HG02884 (cell line): ENCODE measurements around the gene GTF3C1.

ENCODE experiments used
- ATAC-seq: cut with Tn5 transposase; IDR thresholded peaks from one replicate; pipeline ENCODE4 v1.9.1; 2021; ENCODE audit warnings: mild to moderate bottlenecking, moderate library complexity; ENCODE audit not compliant: unreplicated experiment

Gene GTF3C1

DNA sequence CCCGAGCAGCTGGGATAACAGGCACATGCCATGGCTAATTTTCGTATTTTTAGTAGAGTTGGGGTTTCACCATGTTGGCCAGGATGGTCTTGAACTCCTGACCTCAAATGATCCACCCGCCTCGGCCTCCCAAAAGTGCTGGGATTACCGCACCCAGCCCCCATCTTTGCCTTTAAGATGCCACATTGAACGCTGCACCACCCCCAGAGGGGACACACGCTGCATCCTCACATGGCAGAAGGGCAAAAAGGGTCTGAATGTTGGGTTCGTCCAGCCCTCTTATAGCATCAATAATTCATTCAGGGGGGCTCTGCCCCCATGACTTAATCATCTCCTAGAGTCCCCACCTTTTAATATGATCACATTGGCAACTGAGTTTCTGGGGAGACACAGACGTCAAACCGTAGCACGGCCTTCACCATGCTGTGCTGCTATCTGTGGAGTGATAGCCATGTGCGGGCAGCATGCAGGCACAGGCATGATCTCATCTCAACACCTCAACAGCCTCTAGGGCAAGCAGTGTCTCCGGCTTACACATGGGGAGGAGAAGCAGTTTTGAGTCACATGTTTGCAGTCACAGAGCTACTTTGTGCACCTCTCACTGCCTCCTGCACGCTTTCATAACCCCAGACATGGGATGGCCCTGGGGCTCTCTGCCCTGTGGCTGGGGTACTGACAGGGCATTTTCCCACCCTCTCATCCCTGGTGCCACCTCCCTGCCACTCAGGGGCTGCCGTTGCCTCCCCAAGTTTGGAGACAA, 117.8 kb downstream of the GTF3C1 start:
- ATAC-seq: no peak

DNA sequence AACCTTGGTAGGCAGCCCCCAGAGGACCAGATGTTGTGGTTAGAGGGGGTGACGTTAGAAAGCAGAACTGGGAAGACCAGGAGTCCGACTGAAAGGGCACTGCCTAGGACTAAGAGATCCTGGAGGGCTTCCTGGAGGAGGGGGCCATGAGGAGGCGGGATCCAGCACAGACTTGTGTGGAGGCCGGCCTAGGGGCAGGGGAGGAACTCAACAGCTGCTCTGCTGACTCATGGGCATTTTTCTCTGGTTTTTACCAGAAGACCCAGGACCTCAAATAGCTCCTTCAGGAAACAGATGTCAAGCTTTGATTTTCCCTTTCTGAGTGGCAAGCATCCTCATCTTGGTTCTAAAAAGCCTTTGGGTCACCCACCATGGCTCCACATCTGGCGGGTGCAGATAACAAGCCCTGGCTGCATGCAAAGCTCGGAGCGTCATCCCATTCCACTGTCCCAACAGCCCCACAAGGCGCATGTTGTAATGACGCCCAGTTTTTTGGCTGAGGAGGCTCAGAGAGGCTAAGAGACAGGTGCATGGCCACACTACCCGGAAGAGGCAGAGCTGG, 118.7 kb downstream of the GTF3C1 start:
- ATAC-seq: peak; percentile 35

DNA sequence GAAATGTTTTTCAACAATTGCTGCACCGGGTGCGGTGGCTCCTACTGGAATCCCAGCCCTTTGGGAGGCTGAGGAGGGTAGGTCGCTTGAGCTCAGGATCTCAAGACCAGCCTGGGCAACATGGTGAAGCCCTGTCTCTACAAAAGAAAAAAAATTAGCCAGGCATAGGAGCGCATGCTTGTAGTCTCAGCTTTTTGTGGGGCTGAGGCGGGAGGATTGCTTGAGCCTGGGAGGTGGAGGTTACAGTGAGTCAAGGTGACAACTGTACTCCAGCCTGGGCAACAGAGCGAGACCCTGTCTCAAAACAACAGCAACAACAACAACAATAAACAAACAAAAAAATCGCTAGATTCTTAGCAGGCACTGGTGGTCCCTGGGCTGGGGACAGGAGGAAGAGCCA, 119.2 kb downstream of the GTF3C1 start:
- no peak for ATAC-seq

DNA sequence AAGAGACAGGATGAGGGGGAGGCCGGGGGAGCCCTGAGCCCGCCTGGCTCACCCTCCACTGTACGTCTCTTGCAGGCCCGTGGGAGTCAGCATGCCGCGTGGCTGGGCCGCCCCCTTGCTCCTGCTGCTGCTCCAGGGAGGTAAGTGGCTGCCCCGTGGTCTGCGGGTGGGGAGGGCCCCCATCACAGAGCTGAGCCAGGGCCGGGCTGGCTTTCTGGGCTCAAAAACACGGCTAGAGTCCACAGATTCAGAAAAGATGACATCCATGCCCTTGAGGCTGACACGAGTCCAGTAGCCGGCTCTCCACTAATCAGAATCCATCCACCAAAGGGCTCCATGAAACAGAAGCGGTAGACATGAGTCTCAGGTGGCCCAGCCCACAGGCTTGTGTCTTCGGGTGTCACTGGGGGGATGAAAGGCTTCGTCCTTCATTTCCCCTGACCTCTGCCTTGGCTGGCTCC, 119.7 kb downstream of the GTF3C1 start:
- ATAC-seq: no peak

DNA sequence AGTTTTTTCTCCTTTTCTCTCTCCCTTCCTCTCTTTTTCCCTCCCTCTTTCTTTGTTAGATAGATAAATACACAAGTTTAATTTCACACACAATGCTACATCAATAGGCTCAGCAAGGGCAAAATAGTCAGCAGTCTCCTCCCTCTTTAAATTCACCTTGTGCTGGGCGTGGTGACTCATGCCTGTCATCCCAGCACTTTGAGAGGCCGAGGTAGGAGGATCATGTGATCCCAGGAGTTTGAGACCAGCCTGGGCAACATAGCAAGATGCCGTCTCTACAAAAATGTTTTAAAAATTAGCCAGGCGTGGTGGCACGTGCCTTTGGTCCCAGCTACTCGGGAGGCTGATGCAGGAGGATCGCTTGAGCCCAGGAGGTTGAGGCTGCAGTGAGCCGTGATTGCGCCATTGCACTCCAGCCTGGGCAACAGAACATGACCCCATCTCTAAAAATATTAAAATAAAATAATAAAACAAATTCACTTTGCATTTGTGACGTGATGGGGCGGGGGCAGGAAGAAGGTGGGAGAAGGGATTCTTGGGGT, 120.3 kb downstream of the GTF3C1 start:
- ATAC-seq: no peak

DNA sequence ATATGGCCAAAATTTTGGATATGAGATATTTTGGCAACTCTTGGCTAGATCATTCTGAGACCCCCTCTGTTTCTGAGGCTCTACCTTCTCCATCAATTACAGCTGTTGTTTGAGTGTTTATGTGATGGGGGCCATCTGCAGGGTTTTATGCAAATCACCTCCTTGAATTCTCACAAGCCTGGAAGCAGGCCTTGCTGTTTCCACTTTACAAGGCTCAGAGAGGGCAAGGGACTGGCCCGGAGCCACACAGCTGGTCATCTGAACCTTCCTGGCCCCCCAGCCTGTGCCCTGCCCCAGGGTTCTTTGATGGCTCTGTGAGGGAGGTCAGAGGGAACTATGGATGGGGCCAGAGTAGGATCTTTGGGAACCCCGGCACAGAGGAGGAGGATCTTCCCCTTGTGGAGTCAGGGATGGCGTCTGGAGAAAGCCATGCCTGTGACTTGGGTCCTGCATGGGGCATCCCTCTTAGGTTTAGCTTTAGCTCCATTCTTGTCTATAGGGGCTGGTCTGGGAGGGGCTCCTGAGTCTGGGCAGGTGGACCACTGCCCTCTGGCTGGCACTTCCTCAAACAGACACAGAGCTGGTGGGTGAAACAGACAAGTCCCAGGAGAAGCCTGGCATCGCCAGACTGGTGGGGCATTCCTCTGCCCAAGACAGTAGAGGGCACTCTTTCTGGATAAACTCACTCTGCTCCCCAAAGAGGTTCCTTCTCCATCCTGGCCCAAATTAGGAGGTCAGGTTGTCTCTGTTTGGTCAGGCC, 121.5 kb downstream of the GTF3C1 start:
- no peak for ATAC-seq

DNA sequence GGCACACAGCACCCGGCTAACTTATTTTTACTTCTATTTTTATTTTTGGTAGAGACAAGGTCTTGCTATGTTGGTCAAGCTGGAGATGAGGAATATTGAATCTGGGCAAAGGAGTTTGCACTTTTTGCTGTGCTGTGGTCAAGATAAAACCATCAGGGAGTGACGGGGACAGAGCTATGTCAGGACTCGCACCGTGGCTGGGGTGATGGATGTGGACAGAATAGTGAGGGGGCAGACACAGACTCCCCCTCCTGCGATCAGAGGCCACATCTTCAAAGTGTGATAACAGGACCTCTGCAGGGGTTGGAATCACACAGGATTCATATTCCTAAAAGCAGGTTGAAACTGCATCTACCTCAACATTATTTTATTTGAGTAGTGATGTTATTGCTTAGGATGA, 122.2 kb downstream of the GTF3C1 start:
- no peak for ATAC-seq

DNA sequence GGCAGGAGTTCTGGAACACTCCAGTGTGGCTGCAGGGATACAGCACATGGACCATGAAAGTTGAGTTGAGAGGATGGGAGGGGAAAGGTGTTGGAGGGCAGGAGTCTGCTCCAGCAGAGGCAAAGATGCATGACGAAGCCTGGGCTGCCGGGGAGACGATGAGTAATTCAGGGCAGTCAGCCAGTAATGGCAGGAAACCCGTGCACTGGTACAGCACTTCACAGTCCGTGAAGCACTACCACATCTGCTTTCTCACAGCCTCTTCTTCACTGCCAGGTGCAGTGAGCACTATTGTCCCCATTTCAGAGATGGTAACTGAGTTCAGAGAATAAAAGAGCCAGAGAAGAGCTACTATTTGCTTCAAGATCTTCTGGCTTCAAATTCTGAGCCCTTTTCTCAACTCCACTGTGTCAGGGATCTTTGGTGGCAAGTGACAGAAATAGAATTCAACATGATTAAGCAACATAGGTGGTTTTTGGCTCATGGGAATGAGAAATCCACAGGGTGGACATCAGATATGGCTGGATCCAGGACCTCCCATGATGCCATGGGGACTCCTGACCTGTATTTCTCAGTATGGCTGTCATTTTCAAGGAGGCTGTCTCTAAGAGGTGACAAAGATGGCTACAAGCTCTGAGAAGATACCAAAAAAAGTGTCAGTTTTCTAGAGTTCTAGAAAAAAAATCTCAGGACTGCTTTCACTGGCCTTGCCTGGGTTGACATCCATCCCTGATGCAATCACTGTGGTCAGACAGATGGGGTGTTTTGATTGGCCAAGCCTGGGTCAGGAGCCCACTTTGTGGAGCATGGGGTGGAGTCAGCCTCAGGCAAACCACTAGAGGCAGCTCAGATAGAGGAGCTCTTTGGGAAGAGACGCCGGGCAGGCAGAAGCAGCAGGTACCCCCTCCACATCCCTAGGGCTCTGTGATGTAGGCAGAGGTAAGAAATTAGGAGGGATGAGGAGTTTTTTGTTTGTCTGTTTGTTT, 123.0 kb downstream of the GTF3C1 start:
- ATAC-seq: peak; percentile 78

DNA sequence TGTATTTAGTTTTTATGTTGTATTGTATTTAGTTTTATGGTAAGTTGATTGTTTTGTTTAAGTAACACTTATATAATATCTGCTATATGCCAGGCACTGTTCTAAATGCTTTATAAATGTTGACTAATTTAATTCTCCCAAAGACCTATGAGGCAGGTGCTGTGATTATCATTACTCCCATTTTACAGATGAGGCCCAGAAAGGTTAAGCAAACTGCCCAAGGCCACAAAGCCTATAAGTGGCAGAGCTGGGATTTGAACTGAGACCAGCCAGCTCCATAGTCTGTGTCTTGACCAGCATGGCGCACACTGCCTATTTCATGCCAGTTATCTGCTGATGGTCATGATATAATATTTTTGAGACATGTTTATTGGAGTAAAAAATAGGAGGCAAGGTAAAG, 123.8 kb downstream of the GTF3C1 start:
- ATAC-seq: no peak

DNA sequence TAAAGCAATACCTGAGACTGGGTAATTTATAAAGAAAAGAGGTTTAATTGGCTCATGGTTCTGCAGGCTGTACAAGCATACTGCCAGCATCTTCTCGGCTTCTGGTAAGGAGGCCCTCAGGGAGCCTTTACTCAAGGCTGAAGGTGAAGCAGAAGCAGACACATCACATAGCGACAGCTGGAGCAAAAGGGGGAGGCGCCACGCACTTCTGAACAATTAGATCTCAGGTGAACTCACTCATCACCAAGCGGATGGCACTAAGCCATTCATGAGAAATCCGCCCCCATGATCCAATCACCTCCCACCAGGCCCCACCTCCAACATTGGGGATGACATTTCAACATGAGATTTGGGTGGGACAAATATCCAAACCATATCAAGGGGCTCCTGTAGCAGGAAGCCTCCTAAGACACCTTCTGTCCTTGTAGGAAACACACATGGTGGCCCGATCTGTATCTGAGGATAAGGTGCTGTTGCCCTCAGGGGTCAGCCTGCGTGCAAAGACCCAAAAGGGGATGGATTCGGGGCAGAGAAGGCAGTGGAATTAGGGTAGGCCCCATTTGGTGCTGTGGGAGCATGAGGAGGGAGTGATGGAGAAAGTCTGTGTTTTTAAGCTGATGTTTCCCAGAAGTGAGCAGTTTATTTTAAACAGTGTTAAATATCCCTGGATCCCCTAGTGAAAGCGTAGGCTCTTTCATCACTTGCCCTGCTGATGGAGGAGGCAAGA, 124.8 kb downstream of the GTF3C1 start:
- no peak for ATAC-seq

DNA sequence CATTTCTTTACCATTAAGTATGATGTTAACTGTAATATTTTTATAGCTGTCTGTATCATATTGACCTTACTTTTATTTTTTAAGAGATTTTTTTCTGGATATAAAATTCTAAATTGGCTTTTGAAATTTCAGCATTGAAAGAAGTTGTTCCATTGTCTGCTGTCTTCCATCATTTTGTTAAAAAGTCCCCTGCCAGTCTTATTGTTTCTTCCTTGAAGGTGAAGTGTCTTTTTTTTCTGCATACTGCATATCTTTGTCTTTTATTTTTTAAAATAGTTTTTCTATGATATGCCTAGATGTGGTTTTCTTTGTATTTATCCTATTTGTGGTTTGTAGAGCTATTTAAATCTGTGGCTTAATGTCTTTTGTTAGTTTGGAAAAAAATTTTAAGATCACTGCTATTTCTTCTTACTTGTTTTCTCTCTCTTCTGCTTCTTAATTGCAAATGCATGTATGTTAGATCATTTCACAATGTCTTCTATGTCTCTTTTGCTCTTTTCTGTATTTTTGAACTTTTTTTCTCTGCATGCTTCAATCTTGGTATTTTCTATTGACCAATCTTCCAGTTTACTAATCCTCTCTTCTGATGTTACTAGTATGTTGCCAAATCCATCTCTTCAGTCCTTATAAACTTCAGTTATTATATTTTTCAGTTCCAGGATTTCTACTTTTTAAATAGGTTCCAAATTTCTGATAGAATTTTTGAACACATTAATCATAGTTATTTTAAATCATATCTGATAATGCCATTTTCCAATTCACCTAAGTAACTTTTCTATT, 127.6 kb downstream of the GTF3C1 start:
- ATAC-seq: no peak

DNA sequence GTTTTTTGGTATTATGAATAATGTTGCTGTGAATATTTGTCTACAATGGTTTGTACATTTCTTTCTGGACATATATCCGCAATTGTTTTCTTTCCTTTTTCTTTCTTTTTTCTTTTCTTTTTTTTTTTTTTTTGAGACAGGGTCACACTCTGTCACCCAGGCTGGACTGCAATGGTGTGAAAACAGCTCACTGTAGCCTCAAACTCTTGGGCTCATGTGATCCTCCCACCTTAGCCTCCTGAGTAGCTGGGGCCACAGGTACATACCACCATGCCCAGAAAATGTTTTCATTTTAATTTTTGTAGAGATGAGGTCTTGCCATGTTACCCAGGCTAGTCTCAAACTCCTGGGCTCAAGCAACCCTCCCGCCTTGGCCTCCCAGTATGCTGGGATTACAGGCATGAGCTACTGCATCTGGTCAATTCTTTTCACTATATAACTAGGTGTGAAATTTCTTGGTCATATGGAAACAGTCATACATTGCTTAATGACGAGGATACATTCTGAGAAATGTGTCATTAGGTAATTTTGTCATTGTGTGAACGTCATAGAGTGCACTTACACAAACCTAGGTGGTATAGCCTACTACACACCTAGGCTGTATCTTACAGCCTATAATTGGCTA, 132.6 kb downstream of the GTF3C1 start:
- ATAC-seq: no peak

DNA sequence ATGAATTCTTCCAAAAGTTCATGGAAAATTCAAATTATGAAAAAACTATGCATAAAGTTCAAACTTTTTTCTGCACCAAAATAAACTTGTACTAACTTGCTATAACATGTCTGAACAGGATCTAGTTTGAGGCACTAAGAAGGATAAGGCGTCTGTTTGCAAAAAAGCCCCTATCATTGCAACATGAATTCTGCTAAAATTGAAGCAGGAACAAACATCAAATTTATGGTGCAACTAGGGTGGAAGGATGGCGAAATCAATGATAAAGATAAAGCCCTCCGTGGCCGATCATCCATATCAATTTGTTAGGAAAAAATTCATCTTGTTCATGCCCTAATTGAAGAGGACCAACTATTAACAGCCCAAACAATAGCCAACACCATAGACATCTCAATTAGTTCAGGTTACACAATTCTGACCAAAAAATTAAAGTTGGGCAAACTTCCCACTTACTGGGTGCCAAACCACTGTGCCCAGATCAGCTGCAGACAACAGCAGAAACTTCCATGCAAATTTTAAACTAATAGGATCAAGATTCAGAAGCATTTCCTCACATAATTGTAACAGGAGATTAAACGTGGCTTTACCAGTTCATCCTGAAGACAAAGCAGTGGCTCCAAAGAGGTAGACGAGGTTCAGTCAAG, 134.8 kb downstream of the GTF3C1 start:
- no peak for ATAC-seq

DNA sequence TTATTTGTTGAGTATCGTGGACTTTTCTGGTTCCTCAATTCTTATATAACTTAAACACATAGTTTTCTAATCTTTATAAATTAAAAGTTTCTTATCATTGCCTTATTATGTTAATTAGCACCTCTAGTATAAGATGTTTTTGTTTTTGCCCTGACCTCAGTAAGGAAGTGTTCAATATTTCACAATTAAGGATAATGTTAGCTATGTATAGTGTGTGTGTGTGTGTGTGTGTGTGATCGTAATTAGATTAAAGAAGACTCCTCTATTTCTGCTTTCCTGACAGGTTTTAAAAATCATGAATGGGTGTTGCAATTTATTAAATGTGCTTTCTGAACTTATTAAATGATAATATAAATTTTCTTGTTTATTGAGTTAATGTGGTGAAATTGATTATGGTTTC, 135.8 kb downstream of the GTF3C1 start:
- ATAC-seq: no peak

DNA sequence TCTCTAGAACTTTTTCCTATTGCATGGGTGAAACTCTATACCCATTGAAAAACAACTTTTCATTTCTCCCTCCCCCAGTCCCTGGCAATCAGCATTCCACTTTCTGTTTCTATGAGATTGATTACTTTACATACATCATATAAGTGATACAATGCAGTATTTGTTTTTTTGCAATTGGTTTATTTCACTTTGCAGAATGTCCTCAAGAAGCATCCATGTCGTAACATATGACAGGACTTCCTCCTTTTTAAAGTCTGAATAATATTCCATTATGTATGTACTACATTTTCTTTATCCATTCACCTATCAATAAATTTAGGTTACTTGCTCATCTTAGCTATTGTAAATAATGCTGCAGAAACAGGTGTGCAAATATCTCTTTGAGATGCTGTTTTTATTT, 139.0 kb downstream of the GTF3C1 start:
- ATAC-seq: no peak
